ENCODE measurements around the gene SPOCD1.

DNA sequence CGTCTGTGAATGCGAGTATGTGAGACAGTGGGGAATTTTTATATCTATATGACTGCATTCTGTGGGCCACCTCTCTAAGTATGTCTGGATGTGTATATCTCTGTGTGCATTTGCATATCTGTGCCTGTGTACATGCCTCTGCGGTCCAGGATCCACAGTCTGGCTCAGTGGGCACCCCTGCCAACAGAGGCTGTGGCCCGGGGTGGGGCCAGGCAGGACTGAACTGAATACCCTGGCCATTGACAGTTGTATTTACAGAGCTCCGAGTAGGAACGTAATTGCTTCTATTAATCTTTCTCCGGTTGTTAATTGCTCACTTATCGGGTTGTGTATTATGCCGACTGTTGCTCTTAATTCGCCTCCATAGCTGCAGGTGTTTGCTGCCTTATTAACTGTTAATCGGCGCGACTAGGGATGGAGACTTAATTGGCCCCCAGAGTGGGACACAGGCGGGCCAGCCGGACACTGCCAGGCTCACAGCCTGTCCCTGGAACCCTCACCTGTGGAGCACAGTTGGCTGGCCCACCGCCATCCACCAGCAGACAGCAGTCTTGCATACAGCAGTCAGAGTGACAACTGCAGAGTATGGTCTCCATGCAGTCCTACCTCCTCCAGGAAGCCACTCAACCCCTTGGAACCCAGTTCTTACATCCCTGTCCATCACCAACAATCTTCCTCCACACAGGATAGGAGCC lies 29.3 kb downstream of the SPOCD1 start:
- TF ChIP-seq, protein P1, sequence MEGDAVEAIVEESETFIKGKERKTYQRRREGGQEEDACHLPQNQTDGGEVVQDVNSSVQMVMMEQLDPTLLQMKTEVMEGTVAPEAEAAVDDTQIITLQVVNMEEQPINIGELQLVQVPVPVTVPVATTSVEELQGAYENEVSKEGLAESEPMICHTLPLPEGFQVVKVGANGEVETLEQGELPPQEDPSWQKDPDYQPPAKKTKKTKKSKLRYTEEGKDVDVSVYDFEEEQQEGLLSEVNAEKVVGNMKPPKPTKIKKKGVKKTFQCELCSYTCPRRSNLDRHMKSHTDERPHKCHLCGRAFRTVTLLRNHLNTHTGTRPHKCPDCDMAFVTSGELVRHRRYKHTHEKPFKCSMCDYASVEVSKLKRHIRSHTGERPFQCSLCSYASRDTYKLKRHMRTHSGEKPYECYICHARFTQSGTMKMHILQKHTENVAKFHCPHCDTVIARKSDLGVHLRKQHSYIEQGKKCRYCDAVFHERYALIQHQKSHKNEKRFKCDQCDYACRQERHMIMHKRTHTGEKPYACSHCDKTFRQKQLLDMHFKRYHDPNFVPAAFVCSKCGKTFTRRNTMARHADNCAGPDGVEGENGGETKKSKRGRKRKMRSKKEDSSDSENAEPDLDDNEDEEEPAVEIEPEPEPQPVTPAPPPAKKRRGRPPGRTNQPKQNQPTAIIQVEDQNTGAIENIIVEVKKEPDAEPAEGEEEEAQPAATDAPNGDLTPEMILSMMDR (conservative IDR thresholded peaks at IDR 0.05) = no peak
- TF ChIP-seq EZH2 (IDR thresholded peaks at IDR 0.05; ENCODE audit: low read depth) = no peak
